DOHH2 (cell line): ENCODE results near the gene CORT.
"Not testable (repeated sequence)": the region's sequence is repeated elsewhere in the genome, so short reads cannot be mapped to it uniquely, and the experiment has no call there.

Source experiments
- H3F3A ChIP-seq: fragments of 200-600 bp; sonication (generic), shearing (Covaris generic); 2 replicates; pipeline ENCODE4 v1.6.0; 2016; ENCODE audit warnings: antibody characterized with exemption, mild to moderate bottlenecking; ENCODE audit not compliant: control insufficient read depth, insufficient read depth
- H3K27ac ChIP-seq: fragments of 200-600 bp; sonication (generic); 2 replicates; pipeline ENCODE4 v1.5.1; 2014; ENCODE audit warnings: low read depth, mild to moderate bottlenecking, low read length, moderate library complexity
- H3K27me3 ChIP-seq: fragments of 200-600 bp; sonication (generic); 2 replicates; pipeline ENCODE4 v1.6.1; 2014; ENCODE audit warnings: mild to moderate bottlenecking, low read length, mixed read lengths; ENCODE audit not compliant: control insufficient read depth
- H3K36me3 ChIP-seq: fragments of 200-600 bp; sonication (generic); 2 replicates; pipeline ENCODE4 v1.6.1; 2014; ENCODE audit warnings: mild to moderate bottlenecking, low read length, moderate library complexity, mixed read lengths; ENCODE audit not compliant: control insufficient read depth
- H3K4me1 ChIP-seq: fragments of 200-600 bp; sonication (generic); 2 replicates; pipeline ENCODE4 v1.6.1; 2014; ENCODE audit warnings: mild to moderate bottlenecking, low read length, mixed read lengths; ENCODE audit not compliant: control insufficient read depth
- H3K4me2 ChIP-seq: fragments of 200-600 bp; sonication (generic); 2 replicates; pipeline ENCODE4 v1.6.0; 2014; ENCODE audit warnings: mild to moderate bottlenecking, low read length, moderate library complexity
- H3K4me3 ChIP-seq: fragments of 200-600 bp; sonication (generic); 2 replicates; pipeline ENCODE4 v1.5.1; 2014; ENCODE audit warnings: mild to moderate bottlenecking, low read length, mixed read lengths
- H3K79me2 ChIP-seq: fragments of 200-600 bp; sonication (generic); 2 replicates; pipeline ENCODE4 v1.6.1; 2014; ENCODE audit warnings: mild to moderate bottlenecking, low read length, mixed read lengths; ENCODE audit not compliant: control insufficient read depth
- H3K9me2 ChIP-seq: fragments of 200-600 bp; sonication (generic); replicated peaks from 2 replicates; pipeline ENCODE4 v1.6.1; 2014; ENCODE audit warnings: mild to moderate bottlenecking, low read length, mixed read lengths; ENCODE audit not compliant: control insufficient read depth
- H3K9me3 ChIP-seq: fragments of 200-600 bp; sonication (generic); 2 replicates; pipeline ENCODE4 v1.6.1; 2014; ENCODE audit warnings: antibody characterized with exemption, low read length, mixed read lengths; ENCODE audit not compliant: control insufficient read depth, insufficient read depth
- H4K20me1 ChIP-seq: fragments of 200-600 bp; sonication (generic); 2 replicates; pipeline ENCODE4 v1.6.0; 2014; ENCODE audit warnings: low read depth, mild to moderate bottlenecking, antibody characterized with exemption, low read length, moderate library complexity; ENCODE audit not compliant: control insufficient read depth, insufficient read depth
- CTCF ChIP-seq: fragments of 200-600 bp; sonication (generic); IDR thresholded peaks from one replicate; pipeline ENCODE4 v1.5.1; 2014; ENCODE audit warnings: antibody characterized with exemption, mild to moderate bottlenecking, low read depth, low read length; ENCODE audit not compliant: poor library complexity, severe bottlenecking
- EZH2phosphoT487 ChIP-seq: fragments of 200-600 bp; sonication (generic); IDR thresholded peaks from 2 replicates; pipeline ENCODE4 v1.6.1; 2017; ENCODE audit warnings: borderline replicate concordance, mild to moderate bottlenecking, antibody characterized with exemption, low read length, moderate library complexity, mixed read lengths

The CORT gene

GRCh38 chr1:10407201-10407600 lies 42.6 kb upstream of the CORT start:
- Histone ChIP-seq H3K36me3 (peaks cover 89% of the 10 kb centered on the region), H3K4me1 (no peaks in the 10 kb centered on the region), H3K27ac (no peak overlapping the region), H3F3A (no peaks in the 10 kb centered on the region), H3K79me2 (peaks cover under 1% of the 10 kb centered on the region), H3K9me3 (no peaks in the 10 kb centered on the region), H4K20me1 (no peaks in the 10 kb centered on the region), H3K4me3 (no peak overlapping the region), H3K9me2 (no peaks in the 10 kb centered on the region), H3K27me3 (no peaks in the 10 kb centered on the region), H3K4me2 (no peak overlapping the region)
- no peak for TF ChIP-seq EZH2phosphoT487
- TF ChIP-seq CTCF, result no peak

GRCh38 chr1:10415211-10415930 lies 34.5 kb upstream of the CORT start:
- no peaks in the 10 kb centered on the region for H3K9me3 ChIP-seq
- H3K9me2 ChIP-seq, result no peaks in the 10 kb centered on the region
- no peaks in the 10 kb centered on the region for H3K27me3 ChIP-seq
- H3K36me3 ChIP-seq, result peaks cover 91% of the 10 kb centered on the region
- no peaks in the 10 kb centered on the region for H3F3A ChIP-seq
- no peak for TF ChIP-seq CTCF
- no peak for TF ChIP-seq EZH2phosphoT487
- H3K79me2 ChIP-seq, result no peaks in the 10 kb centered on the region
- no peaks in the 10 kb centered on the region for H3K4me1 ChIP-seq
- H3K27ac ChIP-seq, result no peak overlapping the region
- H4K20me1 ChIP-seq, result no peaks in the 10 kb centered on the region
- no peak overlapping the region for H3K4me3 ChIP-seq
- no peak overlapping the region for H3K4me2 ChIP-seq

GRCh38 chr1:10415967-10416366 lies 33.9 kb upstream of the CORT start:
- H3K79me2 ChIP-seq, H4K20me1 ChIP-seq, H3F3A ChIP-seq, H3K4me1 ChIP-seq, H3K4me2 ChIP-seq, H3K27me3 ChIP-seq, H3K9me2 ChIP-seq, H3K4me3 ChIP-seq, H3K27ac ChIP-seq, H3K9me3 ChIP-seq: not testable (repeated sequence)
- H3K36me3 ChIP-seq, result peaks cover 88% of the 10 kb centered on the region

- H3K79me2 ChIP-seq, H3K4me3 ChIP-seq, H3K27ac ChIP-seq, H3F3A ChIP-seq, H3K4me2 ChIP-seq, H4K20me1 ChIP-seq, H3K9me2 ChIP-seq, H3K9me3 ChIP-seq, H3K4me1 ChIP-seq, H3K27me3 ChIP-seq: not testable (repeated sequence)
- H3K36me3 ChIP-seq, result peaks cover 69% of the 10 kb centered on the region
Observed at GRCh38 chr1:10418741-10419140, 31.1 kb upstream of the CORT start.
